C4-2B (cell line): Measurements from ENCODE around the gene BRD9.

ENCODE experiments used
- ZFX ChIP-seq: fragments of 450-650 bp; IDR thresholded peaks from 2 replicates; pipeline ENCODE4 v1.6.1; 2017
- TF ChIP-seq, protein P1 (sequence below): fragments of 450-650 bp; conservative IDR thresholded peaks from 2 replicates; pipeline ENCODE4 v1.5.1; 2017; ENCODE audit warnings: mild to moderate bottlenecking

DNA sequence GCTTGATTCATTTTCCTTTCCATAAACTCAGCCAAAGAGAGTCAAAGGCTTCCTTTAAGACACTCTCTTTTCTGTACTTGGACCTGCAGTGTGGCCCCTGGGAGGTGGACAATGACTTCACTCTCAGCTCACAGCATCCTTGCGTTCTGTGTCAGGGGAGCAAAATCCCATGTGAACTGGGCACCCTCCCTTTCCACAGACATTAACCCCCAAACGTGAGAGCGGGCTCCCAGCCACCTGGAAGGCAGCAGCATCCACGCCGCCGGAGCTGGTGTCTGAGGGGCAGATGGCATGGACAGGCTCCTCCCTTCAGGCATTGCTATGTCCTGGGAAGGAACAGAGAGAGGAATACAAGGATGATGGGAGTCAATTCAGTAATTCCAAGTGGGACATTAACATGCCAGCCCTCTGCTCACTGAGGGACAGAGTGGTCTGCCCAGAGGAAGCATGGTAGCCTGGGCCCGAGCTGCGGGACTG lies 39.6 kb upstream of the BRD9 start:
- TF ChIP-seq, protein P1, sequence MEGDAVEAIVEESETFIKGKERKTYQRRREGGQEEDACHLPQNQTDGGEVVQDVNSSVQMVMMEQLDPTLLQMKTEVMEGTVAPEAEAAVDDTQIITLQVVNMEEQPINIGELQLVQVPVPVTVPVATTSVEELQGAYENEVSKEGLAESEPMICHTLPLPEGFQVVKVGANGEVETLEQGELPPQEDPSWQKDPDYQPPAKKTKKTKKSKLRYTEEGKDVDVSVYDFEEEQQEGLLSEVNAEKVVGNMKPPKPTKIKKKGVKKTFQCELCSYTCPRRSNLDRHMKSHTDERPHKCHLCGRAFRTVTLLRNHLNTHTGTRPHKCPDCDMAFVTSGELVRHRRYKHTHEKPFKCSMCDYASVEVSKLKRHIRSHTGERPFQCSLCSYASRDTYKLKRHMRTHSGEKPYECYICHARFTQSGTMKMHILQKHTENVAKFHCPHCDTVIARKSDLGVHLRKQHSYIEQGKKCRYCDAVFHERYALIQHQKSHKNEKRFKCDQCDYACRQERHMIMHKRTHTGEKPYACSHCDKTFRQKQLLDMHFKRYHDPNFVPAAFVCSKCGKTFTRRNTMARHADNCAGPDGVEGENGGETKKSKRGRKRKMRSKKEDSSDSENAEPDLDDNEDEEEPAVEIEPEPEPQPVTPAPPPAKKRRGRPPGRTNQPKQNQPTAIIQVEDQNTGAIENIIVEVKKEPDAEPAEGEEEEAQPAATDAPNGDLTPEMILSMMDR = no peak
- no peak for TF ChIP-seq ZFX
